ENCODE data around the gene LUZP2.

DNA sequence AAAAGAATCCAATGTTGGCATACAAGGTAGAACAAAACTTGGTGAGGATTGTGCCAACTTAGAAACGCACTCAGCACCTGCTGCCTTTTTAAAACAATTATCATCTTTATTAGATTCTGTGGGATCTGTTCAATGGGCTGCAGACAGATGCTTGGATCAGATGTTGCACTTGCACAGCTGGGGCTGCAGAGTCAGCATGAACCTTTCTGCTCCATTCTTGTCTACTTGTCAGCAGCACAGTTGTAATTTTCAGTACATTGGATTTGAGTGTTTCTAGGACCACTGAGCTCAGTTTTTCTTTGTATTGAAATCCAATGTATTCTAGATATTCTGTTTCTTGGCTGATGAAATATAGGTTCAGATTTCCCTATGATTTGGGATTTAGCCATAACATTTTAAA lies 164.5 kb downstream of the LUZP2 start:
- no peak for TF ChIP-seq ZFP3 (CRISPR knock-in tag; IDR thresholded peaks at IDR 0.05)
- TF ChIP-seq, protein P1, sequence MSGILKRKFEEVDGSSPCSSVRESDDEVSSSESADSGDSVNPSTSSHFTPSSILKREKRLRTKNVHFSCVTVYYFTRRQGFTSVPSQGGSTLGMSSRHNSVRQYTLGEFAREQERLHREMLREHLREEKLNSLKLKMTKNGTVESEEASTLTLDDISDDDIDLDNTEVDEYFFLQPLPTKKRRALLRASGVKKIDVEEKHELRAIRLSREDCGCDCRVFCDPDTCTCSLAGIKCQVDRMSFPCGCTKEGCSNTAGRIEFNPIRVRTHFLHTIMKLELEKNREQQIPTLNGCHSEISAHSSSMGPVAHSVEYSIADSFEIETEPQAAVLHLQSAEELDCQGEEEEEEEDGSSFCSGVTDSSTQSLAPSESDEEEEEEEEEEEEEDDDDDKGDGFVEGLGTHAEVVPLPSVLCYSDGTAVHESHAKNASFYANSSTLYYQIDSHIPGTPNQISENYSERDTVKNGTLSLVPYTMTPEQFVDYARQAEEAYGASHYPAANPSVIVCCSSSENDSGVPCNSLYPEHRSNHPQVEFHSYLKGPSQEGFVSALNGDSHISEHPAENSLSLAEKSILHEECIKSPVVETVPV (CRISPR knock-in tag; IDR thresholded peaks at IDR 0.05) = no peak
- TF ChIP-seq, protein P2, sequence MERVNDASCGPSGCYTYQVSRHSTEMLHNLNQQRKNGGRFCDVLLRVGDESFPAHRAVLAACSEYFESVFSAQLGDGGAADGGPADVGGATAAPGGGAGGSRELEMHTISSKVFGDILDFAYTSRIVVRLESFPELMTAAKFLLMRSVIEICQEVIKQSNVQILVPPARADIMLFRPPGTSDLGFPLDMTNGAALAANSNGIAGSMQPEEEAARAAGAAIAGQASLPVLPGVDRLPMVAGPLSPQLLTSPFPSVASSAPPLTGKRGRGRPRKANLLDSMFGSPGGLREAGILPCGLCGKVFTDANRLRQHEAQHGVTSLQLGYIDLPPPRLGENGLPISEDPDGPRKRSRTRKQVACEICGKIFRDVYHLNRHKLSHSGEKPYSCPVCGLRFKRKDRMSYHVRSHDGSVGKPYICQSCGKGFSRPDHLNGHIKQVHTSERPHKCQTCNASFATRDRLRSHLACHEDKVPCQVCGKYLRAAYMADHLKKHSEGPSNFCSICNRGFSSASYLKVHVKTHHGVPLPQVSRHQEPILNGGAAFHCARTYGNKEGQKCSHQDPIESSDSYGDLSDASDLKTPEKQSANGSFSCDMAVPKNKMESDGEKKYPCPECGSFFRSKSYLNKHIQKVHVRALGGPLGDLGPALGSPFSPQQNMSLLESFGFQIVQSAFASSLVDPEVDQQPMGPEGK (CRISPR knock-in tag; IDR thresholded peaks at IDR 0.05; ENCODE audit: borderline replicate concordance) = no peak
- TF ChIP-seq ESRRG (CRISPR knock-in tag; IDR thresholded peaks at IDR 0.05) = no peak
- no peak for TF ChIP-seq OSR1 (CRISPR knock-in tag; IDR thresholded peaks at IDR 0.05)
- TF ChIP-seq BACH2 (CRISPR knock-in tag; IDR thresholded peaks at IDR 0.05; ENCODE audit: borderline replicate concordance) = no peak
- TF ChIP-seq RARB (CRISPR knock-in tag; IDR thresholded peaks at IDR 0.05) = no peak
- no peak for TF ChIP-seq ZC3H10 (CRISPR knock-in tag; IDR thresholded peaks at IDR 0.05)
- no peak for TF ChIP-seq TOX (CRISPR knock-in tag; IDR thresholded peaks at IDR 0.05; ENCODE audit: borderline replicate concordance)
- TF ChIP-seq SNAI2 (CRISPR knock-in tag; IDR thresholded peaks at IDR 0.05) = no peak
- TF ChIP-seq ZNF565 (CRISPR knock-in tag; conservative IDR thresholded peaks at IDR 0.05; ENCODE audit: low read depth) = no peak
- TF ChIP-seq, protein P3, sequence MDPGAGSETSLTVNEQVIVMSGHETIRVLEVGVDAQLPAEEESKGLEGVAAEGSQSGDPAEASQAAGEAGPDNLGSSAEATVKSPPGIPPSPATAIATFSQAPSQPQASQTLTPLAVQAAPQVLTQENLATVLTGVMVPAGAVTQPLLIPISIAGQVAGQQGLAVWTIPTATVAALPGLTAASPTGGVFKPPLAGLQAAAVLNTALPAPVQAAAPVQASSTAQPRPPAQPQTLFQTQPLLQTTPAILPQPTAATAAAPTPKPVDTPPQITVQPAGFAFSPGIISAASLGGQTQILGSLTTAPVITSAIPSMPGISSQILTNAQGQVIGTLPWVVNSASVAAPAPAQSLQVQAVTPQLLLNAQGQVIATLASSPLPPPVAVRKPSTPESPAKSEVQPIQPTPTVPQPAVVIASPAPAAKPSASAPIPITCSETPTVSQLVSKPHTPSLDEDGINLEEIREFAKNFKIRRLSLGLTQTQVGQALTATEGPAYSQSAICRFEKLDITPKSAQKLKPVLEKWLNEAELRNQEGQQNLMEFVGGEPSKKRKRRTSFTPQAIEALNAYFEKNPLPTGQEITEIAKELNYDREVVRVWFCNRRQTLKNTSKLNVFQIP (CRISPR knock-in tag; IDR thresholded peaks at IDR 0.05; ENCODE audit: borderline replicate concordance, low read depth) = no peak
- no peak for TF ChIP-seq ZNF70 (CRISPR knock-in tag; IDR thresholded peaks at IDR 0.05)
- no peak for TF ChIP-seq ARNTL (CRISPR knock-in tag; IDR thresholded peaks at IDR 0.05; ENCODE audit: borderline replicate concordance, low read depth)
